ENCODE data around the gene DNAJC4.

Gene DNAJC4

GRCh38 chr11:64229090-64229743 is 1.1 kb upstream of the DNAJC4 start:
- no peaks in the 10 kb centered on the region for H3K36me3 ChIP-seq (ENCODE audit: insufficient read depth, low read length)
- H3K4me1 ChIP-seq (ENCODE audit: insufficient read depth, low read length) = peaks cover 7% of the 10 kb centered on the region; the same call in 1 of the 2 replicates
- H3K9ac ChIP-seq (ENCODE audit: low read depth, low read length) = no peak overlapping the region
- H3K9me3 ChIP-seq (ENCODE audit: control insufficient read depth, insufficient read depth, low read length) = no peaks in the 10 kb centered on the region

- Histone ChIP-seq H3K9ac (ENCODE audit: low read depth, low read length) (peak overlapping the region; percentile 75; the same call in 1 of the 2 replicates), H3K9me3 (ENCODE audit: control insufficient read depth, insufficient read depth, low read length) (no peaks in the 10 kb centered on the region), H3K4me1 (ENCODE audit: insufficient read depth, low read length) (peaks cover 7% of the 10 kb centered on the region; the same call in 1 of the 2 replicates), H3K36me3 (ENCODE audit: insufficient read depth, low read length) (no peaks in the 10 kb centered on the region)
These were observed 591 bp upstream of the DNAJC4 start for GRCh38 chr11:64229744-64230170.

- Histone ChIP-seq H3K36me3 (ENCODE audit: insufficient read depth, low read length) (no peaks in the 10 kb centered on the region), H3K4me1 (ENCODE audit: insufficient read depth, low read length) (peaks cover 7% of the 10 kb centered on the region; the same call in 1 of the 2 replicates), H3K9me3 (ENCODE audit: control insufficient read depth, insufficient read depth, low read length) (no peaks in the 10 kb centered on the region), H3K9ac (ENCODE audit: low read depth, low read length) (peak overlapping the region; percentile 75)
These were observed 627 bp downstream of the DNAJC4 start for GRCh38 chr11:64230985-64231365.

GRCh38 chr11:64231546-64231945 is 1.2 kb downstream of the DNAJC4 start:
- no peak overlapping the region; the same call in 1 of the 2 replicates for H3K9ac ChIP-seq (ENCODE audit: low read depth, low read length)
- no peaks in the 10 kb centered on the region for H3K9me3 ChIP-seq (ENCODE audit: control insufficient read depth, insufficient read depth, low read length)
- no peaks in the 10 kb centered on the region for H3K36me3 ChIP-seq (ENCODE audit: insufficient read depth, low read length)
- peaks cover 7% of the 10 kb centered on the region; the same call in 1 of the 2 replicates for H3K4me1 ChIP-seq (ENCODE audit: insufficient read depth, low read length)

- Histone ChIP-seq H3K9me3 (ENCODE audit: control insufficient read depth, insufficient read depth, low read length) (no peaks in the 10 kb centered on the region), H3K36me3 (ENCODE audit: insufficient read depth, low read length) (no peaks in the 10 kb centered on the region), H3K9ac (ENCODE audit: low read depth, low read length) (no peak overlapping the region), H3K4me1 (ENCODE audit: insufficient read depth, low read length) (peaks cover 7% of the 10 kb centered on the region; the same call in 1 of the 2 replicates)
These were observed 2.0 kb downstream of the DNAJC4 start for GRCh38 chr11:64232182-64232966.

GRCh38 chr11:64232967-64233315 is 2.6 kb downstream of the DNAJC4 start:
- H3K36me3 ChIP-seq (ENCODE audit: insufficient read depth, low read length) = no peaks in the 10 kb centered on the region
- H3K9ac ChIP-seq (ENCODE audit: low read depth, low read length) = no peak overlapping the region
- H3K4me1 ChIP-seq (ENCODE audit: insufficient read depth, low read length) = peaks cover 7% of the 10 kb centered on the region; the same call in 1 of the 2 replicates
- H3K9me3 ChIP-seq (ENCODE audit: control insufficient read depth, insufficient read depth, low read length) = no peaks in the 10 kb centered on the region

- Histone ChIP-seq H3K4me1 (ENCODE audit: insufficient read depth, low read length) (peaks cover 7% of the 10 kb centered on the region; the same call in 1 of the 2 replicates), H3K9me3 (ENCODE audit: control insufficient read depth, insufficient read depth, low read length) (no peaks in the 10 kb centered on the region), H3K36me3 (ENCODE audit: insufficient read depth, low read length) (no peaks in the 10 kb centered on the region), H3K9ac (ENCODE audit: low read depth, low read length) (peak within 1 kb of the TSS; percentile 66)
These were observed 3.7 kb downstream of the DNAJC4 start, which contains the start of gene VEGFB for GRCh38 chr11:64233913-64234586. VEGFB (plus strand) TSS chr11:64234584; CDS start chr11:64234834, 250 bp downstream.

- H3K9ac ChIP-seq (ENCODE audit: low read depth, low read length) = peak overlapping the region; percentile 53
- no peaks in the 10 kb centered on the region for H3K36me3 ChIP-seq (ENCODE audit: insufficient read depth, low read length)
- H3K4me1 ChIP-seq (ENCODE audit: insufficient read depth, low read length) = peaks cover 4% of the 10 kb centered on the region; the same call in 1 of the 2 replicates
- H3K9me3 ChIP-seq (ENCODE audit: control insufficient read depth, insufficient read depth, low read length) = no peaks in the 10 kb centered on the region
These were observed 4.5 kb downstream of the DNAJC4 start for GRCh38 chr11:64234647-64235379.

GRCh38 chr11:64235437-64236161 is 5.3 kb downstream of the DNAJC4 start:
- Histone ChIP-seq H3K36me3 (ENCODE audit: insufficient read depth, low read length) (no peaks in the 10 kb centered on the region), H3K9me3 (ENCODE audit: control insufficient read depth, insufficient read depth, low read length) (no peaks in the 10 kb centered on the region), H3K4me1 (ENCODE audit: insufficient read depth, low read length) (peaks cover 9% of the 10 kb centered on the region), H3K9ac (ENCODE audit: low read depth, low read length) (peak overlapping the region; percentile 53)

GRCh38 chr11:64237484-64237951 is 7.2 kb downstream of the DNAJC4 start:
- Histone ChIP-seq H3K4me1 (ENCODE audit: insufficient read depth, low read length) (peaks cover 5% of the 10 kb centered on the region), H3K9ac (ENCODE audit: low read depth, low read length) (no peak overlapping the region), H3K36me3 (ENCODE audit: insufficient read depth, low read length) (no peaks in the 10 kb centered on the region), H3K9me3 (ENCODE audit: control insufficient read depth, insufficient read depth, low read length) (no peaks in the 10 kb centered on the region)

GRCh38 chr11:64238076-64238475 is 7.7 kb downstream of the DNAJC4 start:
- H3K4me1 ChIP-seq (ENCODE audit: insufficient read depth, low read length) = peaks cover 5% of the 10 kb centered on the region

GRCh38 chr11:64238999-64239398 is 8.7 kb downstream of the DNAJC4 start:
- Histone ChIP-seq H3K36me3 (ENCODE audit: insufficient read depth, low read length) (no peaks in the 10 kb centered on the region), H3K9me3 (ENCODE audit: control insufficient read depth, insufficient read depth, low read length) (no peaks in the 10 kb centered on the region), H3K9ac (ENCODE audit: low read depth, low read length) (no peak overlapping the region), H3K4me1 (ENCODE audit: insufficient read depth, low read length) (peaks cover 5% of the 10 kb centered on the region)

More at GRCh38 chr11:64238076-64238475, 7.7 kb downstream of the DNAJC4 start:
- Histone ChIP-seq H3K9me3 (ENCODE audit: control insufficient read depth, insufficient read depth, low read length) (no peaks in the 10 kb centered on the region), H3K9ac (ENCODE audit: low read depth, low read length) (no peak overlapping the region), H3K36me3 (ENCODE audit: insufficient read depth, low read length) (no peaks in the 10 kb centered on the region)

GRCh38 chr11:64239662-64240434 is 9.5 kb downstream of the DNAJC4 start:
- Histone ChIP-seq H3K9me3 (ENCODE audit: control insufficient read depth, insufficient read depth, low read length) (no peaks in the 10 kb centered on the region), H3K36me3 (ENCODE audit: insufficient read depth, low read length) (no peaks in the 10 kb centered on the region), H3K4me1 (ENCODE audit: insufficient read depth, low read length) (peaks cover 5% of the 10 kb centered on the region), H3K9ac (ENCODE audit: low read depth, low read length) (peak overlapping the region; percentile 99)
